Esophagus squamous epithelium (tissue), 5 donors: Measurements from ENCODE around the gene LRRC26. TPM values are rescaled to one million over a fixed set of nuclear protein-coding genes. Genes with fewer than 3 reads are reported as not detected.

ENCODE experiments used
- DNase-seq: peaks from one replicate; lab custom pipeline; 2025; lab: John Stamatoyannopoulos, UW
- H3K27ac ChIP-seq, 4 donors: fragments of 200-600 bp; sonication (generic); one replicate each; pipeline ENCODE4 v1.5.1; 2016 to 2019; ENCODE audit warnings: mild to moderate bottlenecking in 1 of 4
- H3K27me3 ChIP-seq, 4 donors: fragments of 200-600 bp; sonication (generic); 1 replicate in 3 of 4; 2 replicates in 1 of 4; pipeline versions ENCODE4 v1.5.1 to v1.6.0; 2017 to 2021; ENCODE audit warnings: antibody characterized with exemption in 1 of 4
- H3K36me3 ChIP-seq, 3 donors: fragments of 200-600 bp; sonication (generic); one replicate each; pipeline ENCODE4 v1.5.1; 2016 to 2019
- H3K4me1 ChIP-seq, 3 donors: fragments of 200-600 bp; sonication (generic); one replicate each; pipeline ENCODE4 v1.5.1; 2017 to 2019
- H3K4me3 ChIP-seq, 4 donors: fragments of 200-600 bp; sonication (generic); 1 replicate in 3 of 4; 2 replicates in 1 of 4; pipeline ENCODE4 v1.5.1; 2016 to 2019; ENCODE audit warnings: mild to moderate bottlenecking in 2 of 4, moderate library complexity in 1 of 4
- H3K9me3 ChIP-seq, 3 donors: fragments of 200-600 bp; sonication (generic); one replicate each; pipeline ENCODE4 v1.5.1; 2016 to 2019
- CTCF ChIP-seq, 6 experiments: fragments of 450-650 bp in 4 of 6; fragments of 200-600 bp in 2 of 6; sonication (generic) in 2 of 6; IDR thresholded peaks; one replicate each; pipeline ENCODE4 v1.5.1; 2016 to 2019; ENCODE audit warnings: antibody characterized with exemption in 6 of 6, mild to moderate bottlenecking in 4 of 6, moderate library complexity in 4 of 6
- POLR2A ChIP-seq, 4 donors: fragments of 450-650 bp; IDR thresholded peaks; one replicate each; pipeline ENCODE4 v1.6.1; 2017; ENCODE audit warnings: antibody characterized with exemption in 4 of 4, mild to moderate bottlenecking in 4 of 4, moderate library complexity in 3 of 4
- WGBS, 2 donors: methylation state at CpG; one replicate each; pipeline ENCODE4 v1.1.5; 2018; 5-methylcytosine and 5-hydroxymethylcytosine counted together
- intact Hi-C: fragments of 100-400 bp; cut with DNase I; formaldehyde crosslinking; loops from one replicate; pipeline ENCODE4 v1.15.0; 2022
- total RNA-seq, 4 donors: library from RNA; depleted of rRNA; stranded (reverse); fragments of >200 nt; gene quantifications; one replicate each; pipeline ENCODE4 v1.1.0, GENCODE V29; 2016
- donor health status: DM: yes; HTN: yes; CAD: no.

LRRC26 gene
- total RNA-seq, 4 donors from 2014 or later, result 0.82 to 3.7 (median 0.95) TPM; not detected in 1

- DNase-seq, result no peak
- no peaks in the 10 kb centered on the region for H3K27me3 ChIP-seq
- H3K36me3 ChIP-seq, result no peaks in the 10 kb centered on the region
- intact Hi-C loops, result no loop called here
- no peak overlapping the region for H3K4me3 ChIP-seq
- 74 to 78% methylated on average over 5 to 6 of the region's 8 CpGs for WGBS, 2 donors
- TF ChIP-seq POLR2A (IDR thresholded peaks at IDR 0.05) (no peak), CTCF (IDR thresholded peaks at IDR 0.05) (no peak)
- peaks cover 58 to 80% (median 64%) of the 10 kb centered on the region in 3 donors for H3K4me1 ChIP-seq
- H3K9me3 ChIP-seq, result no peaks in the 10 kb centered on the region
- no peak overlapping the region for H3K27ac ChIP-seq
Measured at GRCh38 chr9:137202966-137203365, 33.1 kb upstream of the LRRC26 start.

GRCh38 chr9:137201205-137201868 is 31.5 kb upstream of the LRRC26 start:
- peak in 1 of 6 experiments; percentile 4 for TF ChIP-seq CTCF (IDR thresholded peaks at IDR 0.05)
- no peak for TF ChIP-seq POLR2A (IDR thresholded peaks at IDR 0.05)
- H3K27ac ChIP-seq, result peak overlapping the region; percentile 89 to 94 (median 90)
- H3K36me3 ChIP-seq, result no peaks in the 10 kb centered on the region
- peak overlapping the region; percentile 59 to 82 (median 72) for H3K4me3 ChIP-seq
- 14 to 15% methylated on average over 9 to 13 of the region's 23 CpGs for WGBS, 2 donors
- intact Hi-C loops, result no loop called here
- no peaks in the 10 kb centered on the region for H3K9me3 ChIP-seq
- H3K27me3 ChIP-seq, result no peaks in the 10 kb centered on the region
- no peak for DNase-seq
- peaks cover 63 to 85% (median 72%) of the 10 kb centered on the region in 3 donors for H3K4me1 ChIP-seq

- Histone ChIP-seq H3K9me3 (no peaks in the 10 kb centered on the region), H3K4me3 (peak within 1 kb of the TSS; percentile 59 to 82 (median 72)), H3K27me3 (no peaks in the 10 kb centered on the region), H3K36me3 (no peaks in the 10 kb centered on the region), H3K4me1 (peaks cover 64 to 86% (median 73%) of the 10 kb centered on the region in 3 donors), H3K27ac (peak within 1 kb of the TSS; percentile 89 to 94 (median 90))
- peak in 2 of 6 experiments; percentile 3 to 17 for TF ChIP-seq CTCF (IDR thresholded peaks at IDR 0.05)
- peak in 3 of 4 donors; percentile 23 to 83 (median 82) for TF ChIP-seq POLR2A (IDR thresholded peaks at IDR 0.05)
- intact Hi-C loops, result no loop called here
- 0% methylated on average over 5 of the region's 118 CpGs; no CpG with 5 or more reads in 1 of the 2 donors for whole genome bisulfite sequencing, 2 donors
- peak; percentile 96 for DNase-seq
Measured at GRCh38 chr9:137200311-137201204, 30.7 kb upstream of the LRRC26 start, which contains the start of gene TPRN. TSS of gene TPRN (minus strand) at chr9:137200741. CDS start at chr9:137200711, 30 bp downstream.

GRCh38 chr9:137199411-137200121 is 29.7 kb upstream of the LRRC26 start:
- Histone ChIP-seq H3K27me3 (no peaks in the 10 kb centered on the region), H3K9me3 (no peaks in the 10 kb centered on the region), H3K36me3 (no peaks in the 10 kb centered on the region), H3K4me3 (peak overlapping the region; percentile 39 to 82 (median 72)), H3K4me1 (peaks cover 69 to 91% (median 76%) of the 10 kb centered on the region in 3 donors), H3K27ac (peak overlapping the region in 3 of 4 donors; percentile 53 to 94 (median 70))
- intact Hi-C loops, result no loop called here
- 55% methylated on average over 4 of the region's 51 CpGs; no CpG with 5 or more reads in 1 of the 2 donors for WGBS, 2 donors
- no peak for DNase-seq
- TF ChIP-seq POLR2A (IDR thresholded peaks at IDR 0.05) (no peak), CTCF (IDR thresholded peaks at IDR 0.05) (no peak)
